Measurements from ENCODE around the gene TMEM132C. TPM values are rescaled to one million over a fixed set of nuclear protein-coding genes. Genes with fewer than 3 reads are reported as not detected.

Gene TMEM132C
- total RNA-seq, 4 donors from 2014 or later = 2.4 to 5.5 (median 3.3) TPM

GRCh38 chr12:128425666-128426331 is 158.8 kb downstream of the TMEM132C start:
- Histone ChIP-seq H3K4me3 (no peak overlapping the region), H3K9me3 (no peaks in the 10 kb centered on the region), H3K36me3 (no peaks in the 10 kb centered on the region), H3K27ac (no peak overlapping the region), H3K4me1 (no peaks in the 10 kb centered on the region), H3K27me3 (peaks cover 10% of the 10 kb centered on the region)
- WGBS, 2 donors (ENCODE audit: low coverage in 1 of 2) = 53 to 73% methylated on average over 3 to 17 of the region's 18 CpGs
- ATAC-seq = no peak
- TF ChIP-seq POLR2A (IDR thresholded peaks at IDR 0.05) = no peak
- TF ChIP-seq POLR2AphosphoS5 (IDR thresholded peaks at IDR 0.05) = no peak
- TF ChIP-seq CTCF (IDR thresholded peaks at IDR 0.05) = no peak
- no peak for TF ChIP-seq EP300 (IDR thresholded peaks at IDR 0.05)

- Histone ChIP-seq H3K4me1 (no peaks in the 10 kb centered on the region), H3K27ac (no peak overlapping the region), H3K9me3 (no peaks in the 10 kb centered on the region), H3K27me3 (peaks cover 10% of the 10 kb centered on the region), H3K36me3 (no peaks in the 10 kb centered on the region), H3K4me3 (no peak overlapping the region)
- TF ChIP-seq POLR2AphosphoS5 (IDR thresholded peaks at IDR 0.05) (no peak), EP300 (IDR thresholded peaks at IDR 0.05) (no peak), CTCF (IDR thresholded peaks at IDR 0.05) (no peak), POLR2A (IDR thresholded peaks at IDR 0.05) (no peak)
- no peak for ATAC-seq
- 21 to 26% methylated on average over 5 of the region's 5 CpGs for WGBS, 2 donors (ENCODE audit: low coverage in 1 of 2)
These were observed 159.5 kb downstream of the TMEM132C start for GRCh38 chr12:128426511-128426910.

GRCh38 chr12:128439796-128440195 is 172.8 kb downstream of the TMEM132C start:
- no peaks in the 10 kb centered on the region for H3K36me3 ChIP-seq
- H3K27me3 ChIP-seq = no peaks in the 10 kb centered on the region
- H3K4me3 ChIP-seq = no peak overlapping the region
- no peak overlapping the region for H3K27ac ChIP-seq
- WGBS, 2 donors (ENCODE audit: low coverage in 1 of 2) = 75 to 80% methylated on average over 5 of the region's 5 CpGs
- TF ChIP-seq CTCF (IDR thresholded peaks at IDR 0.05) = no peak
- TF ChIP-seq EP300 (IDR thresholded peaks at IDR 0.05) = no peak
- no peaks in the 10 kb centered on the region for H3K9me3 ChIP-seq
- no peaks in the 10 kb centered on the region for H3K4me1 ChIP-seq
- ATAC-seq = no peak

DNA sequence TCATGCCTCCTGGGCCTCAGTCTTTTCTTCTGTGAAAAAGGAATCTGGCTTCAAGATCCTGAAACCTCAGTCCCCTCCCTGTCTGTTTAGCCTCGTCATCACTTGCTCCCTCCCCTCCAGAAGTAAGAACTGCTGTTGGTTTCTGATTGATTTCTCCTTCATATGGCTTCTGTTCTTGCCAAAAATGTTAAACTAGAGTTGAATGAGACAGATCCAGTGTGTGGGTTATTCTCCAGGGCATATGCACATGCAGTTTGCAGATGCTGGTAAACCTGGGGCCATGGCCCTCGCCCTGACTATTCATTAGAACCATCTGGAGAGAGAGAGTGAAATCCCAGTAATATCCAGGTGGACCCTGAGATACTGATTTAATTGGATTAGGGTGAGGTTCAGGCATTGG is 175.1 kb downstream of the TMEM132C start:
- Histone ChIP-seq H3K4me3 (no peak overlapping the region), H3K36me3 (no peaks in the 10 kb centered on the region), H3K9me3 (no peaks in the 10 kb centered on the region), H3K27ac (no peak overlapping the region), H3K4me1 (no peaks in the 10 kb centered on the region), H3K27me3 (peaks cover 9% of the 10 kb centered on the region)
- 47 to 57% methylated on average over 1 to 2 of the region's 2 CpGs for WGBS, 2 donors (ENCODE audit: low coverage in 1 of 2)
- no peak for ATAC-seq
- TF ChIP-seq EP300 (IDR thresholded peaks at IDR 0.05) = no peak
- no peak for TF ChIP-seq POLR2A (IDR thresholded peaks at IDR 0.05)
- TF ChIP-seq POLR2AphosphoS5 (IDR thresholded peaks at IDR 0.05) = no peak
- TF ChIP-seq CTCF (IDR thresholded peaks at IDR 0.05) = no peak

GRCh38 chr12:128444598-128444997 is 177.6 kb downstream of the TMEM132C start:
- ATAC-seq = no peak
- 73 to 76% methylated on average over 8 to 12 of the region's 12 CpGs for WGBS, 2 donors (ENCODE audit: low coverage in 1 of 2)
- Histone ChIP-seq H3K9me3 (no peaks in the 10 kb centered on the region), H3K36me3 (no peaks in the 10 kb centered on the region), H3K27me3 (peaks cover 9% of the 10 kb centered on the region), H3K4me1 (no peaks in the 10 kb centered on the region), H3K27ac (no peak overlapping the region), H3K4me3 (no peak overlapping the region)
- no peak for TF ChIP-seq POLR2AphosphoS5 (IDR thresholded peaks at IDR 0.05)
- TF ChIP-seq POLR2A (IDR thresholded peaks at IDR 0.05) = no peak
- no peak for TF ChIP-seq CTCF (IDR thresholded peaks at IDR 0.05)
- no peak for TF ChIP-seq EP300 (IDR thresholded peaks at IDR 0.05)
